Measurements from ENCODE around the gene VWCE.

Gene VWCE

DNA sequence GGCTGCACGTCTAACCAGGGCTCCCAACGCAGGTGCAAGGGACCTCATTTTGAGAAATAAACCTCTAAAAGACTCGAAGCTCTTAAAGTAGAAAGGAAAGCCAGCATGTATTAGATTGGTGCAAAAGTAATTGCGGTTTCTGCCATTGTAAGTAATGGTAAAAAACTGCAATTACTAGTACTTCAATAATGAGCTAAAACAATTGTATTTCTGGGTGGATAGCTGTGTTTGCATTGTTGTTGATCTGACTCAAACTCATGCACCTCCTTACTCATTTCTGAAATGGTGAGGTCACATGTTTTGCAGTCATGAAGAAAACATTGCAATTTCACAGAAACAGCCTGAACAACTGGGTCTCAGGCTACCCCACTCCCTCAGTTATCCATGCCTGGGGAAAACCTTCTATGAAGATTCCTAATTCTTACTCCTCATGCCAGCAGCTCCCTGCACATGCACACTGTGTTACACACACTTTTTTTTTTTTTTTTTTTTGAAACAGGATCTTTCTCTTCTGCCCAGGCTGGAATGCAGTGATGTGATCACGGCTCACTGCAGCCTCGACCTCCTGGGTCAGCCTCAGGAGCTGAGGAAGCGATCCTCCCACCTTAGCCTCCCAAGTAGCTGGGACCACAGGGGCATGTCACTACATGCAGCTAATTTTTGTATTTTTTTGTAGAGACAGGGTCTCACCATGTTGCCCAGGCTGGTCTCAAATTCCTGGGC, 24.6 kb downstream of the VWCE start:
- ChIA-PET CTCF (interaction anchor here (0.8 to 10.3 kb wide), 4 partner anchors 13 to 176 kb away, joined by 3 to 99 read pairs (median 5); no protein-coding TSS in a partner anchor), POLR2A (no interaction called here)
- no peak overlapping the region for H3K4me3 ChIP-seq (ENCODE audit: low read depth, low read length)
- peak; percentile 9 for DNase-seq (ENCODE audit: low read depth, low spot score)
- TF ChIP-seq, protein P1, sequence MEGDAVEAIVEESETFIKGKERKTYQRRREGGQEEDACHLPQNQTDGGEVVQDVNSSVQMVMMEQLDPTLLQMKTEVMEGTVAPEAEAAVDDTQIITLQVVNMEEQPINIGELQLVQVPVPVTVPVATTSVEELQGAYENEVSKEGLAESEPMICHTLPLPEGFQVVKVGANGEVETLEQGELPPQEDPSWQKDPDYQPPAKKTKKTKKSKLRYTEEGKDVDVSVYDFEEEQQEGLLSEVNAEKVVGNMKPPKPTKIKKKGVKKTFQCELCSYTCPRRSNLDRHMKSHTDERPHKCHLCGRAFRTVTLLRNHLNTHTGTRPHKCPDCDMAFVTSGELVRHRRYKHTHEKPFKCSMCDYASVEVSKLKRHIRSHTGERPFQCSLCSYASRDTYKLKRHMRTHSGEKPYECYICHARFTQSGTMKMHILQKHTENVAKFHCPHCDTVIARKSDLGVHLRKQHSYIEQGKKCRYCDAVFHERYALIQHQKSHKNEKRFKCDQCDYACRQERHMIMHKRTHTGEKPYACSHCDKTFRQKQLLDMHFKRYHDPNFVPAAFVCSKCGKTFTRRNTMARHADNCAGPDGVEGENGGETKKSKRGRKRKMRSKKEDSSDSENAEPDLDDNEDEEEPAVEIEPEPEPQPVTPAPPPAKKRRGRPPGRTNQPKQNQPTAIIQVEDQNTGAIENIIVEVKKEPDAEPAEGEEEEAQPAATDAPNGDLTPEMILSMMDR (IDR thresholded peaks at IDR 0.05; ENCODE audit: insufficient read depth, low read length, missing control alignments), result no peak

DNA sequence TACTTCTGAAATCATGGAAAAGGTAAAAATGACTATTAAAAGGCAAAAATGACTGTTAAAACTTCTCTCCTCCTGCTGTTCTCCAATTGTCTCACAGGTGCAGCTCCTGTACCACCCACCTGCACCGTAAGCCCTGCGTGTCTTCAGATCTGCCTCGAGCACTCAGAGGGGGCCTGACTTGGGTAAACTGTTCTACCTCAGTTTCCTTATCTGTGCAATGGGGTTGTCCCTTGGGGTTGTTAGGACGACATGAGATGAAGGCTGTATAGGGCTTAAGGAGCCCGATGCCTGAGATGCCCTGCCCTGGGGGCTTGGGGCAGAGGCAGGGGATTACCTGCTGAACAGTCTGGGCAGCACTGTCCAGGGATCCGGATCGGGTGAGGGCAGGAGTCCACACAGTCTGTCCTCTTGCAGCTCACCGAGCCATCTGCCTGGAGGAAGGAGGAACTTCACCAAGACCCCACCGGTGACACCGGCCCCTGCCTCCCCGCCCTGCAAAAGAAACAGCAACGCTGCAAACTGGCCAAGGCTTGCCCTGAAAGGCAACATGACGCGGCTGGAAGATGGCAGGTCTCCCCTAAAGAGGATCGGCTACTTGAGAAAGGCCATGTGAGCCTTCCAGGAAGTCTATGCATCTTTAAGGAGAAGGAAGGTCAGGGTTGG, 26.4 kb downstream of the VWCE start:
- DNase-seq (ENCODE audit: low read depth, low spot score), result no peak
- POLR2A ChIA-PET, result no interaction called here
- no peak overlapping the region for H3K4me3 ChIP-seq (ENCODE audit: low read depth, low read length)
- TF ChIP-seq, protein P1 (IDR thresholded peaks at IDR 0.05; ENCODE audit: insufficient read depth, low read length, missing control alignments), result no peak
- CTCF ChIA-PET, result interaction anchor here (0.8 to 10.3 kb wide), 3 partner anchors 10 to 116 kb away, joined by 3 to 99 read pairs (median 3); no protein-coding TSS in a partner anchor

DNA sequence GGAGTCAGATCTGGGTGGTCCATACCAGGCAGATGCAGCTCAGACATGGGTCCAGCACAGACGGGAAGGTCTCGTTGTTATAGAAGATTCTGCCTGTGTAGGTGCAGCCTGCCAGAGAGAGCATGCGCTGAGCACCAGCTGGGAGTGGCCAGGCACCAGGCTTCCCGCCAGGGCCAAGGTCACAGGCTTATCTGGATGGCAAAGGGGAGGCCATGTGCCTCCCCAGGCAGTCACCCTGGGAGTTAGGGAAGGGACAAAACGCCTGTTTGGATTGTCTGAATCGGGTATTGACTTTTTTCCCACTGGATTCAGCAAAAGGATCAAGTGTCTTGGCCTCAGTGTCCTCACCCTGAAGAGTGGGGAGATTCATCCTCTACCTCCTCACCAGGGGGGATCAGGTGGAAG, 27.7 kb downstream of the VWCE start:
- TF ChIP-seq, protein P1 (IDR thresholded peaks at IDR 0.05; ENCODE audit: insufficient read depth, low read length, missing control alignments), result no peak
- no peak for DNase-seq (ENCODE audit: low read depth, low spot score)
- POLR2A ChIA-PET, result no interaction called here
- CTCF ChIA-PET, result interaction anchor here (1.2 to 10.3 kb wide), 2 partner anchors 14 to 118 kb away, joined by 3 to 99 read pairs; no protein-coding TSS in a partner anchor
- H3K4me3 ChIP-seq (ENCODE audit: low read depth, low read length), result no peak overlapping the region

DNA sequence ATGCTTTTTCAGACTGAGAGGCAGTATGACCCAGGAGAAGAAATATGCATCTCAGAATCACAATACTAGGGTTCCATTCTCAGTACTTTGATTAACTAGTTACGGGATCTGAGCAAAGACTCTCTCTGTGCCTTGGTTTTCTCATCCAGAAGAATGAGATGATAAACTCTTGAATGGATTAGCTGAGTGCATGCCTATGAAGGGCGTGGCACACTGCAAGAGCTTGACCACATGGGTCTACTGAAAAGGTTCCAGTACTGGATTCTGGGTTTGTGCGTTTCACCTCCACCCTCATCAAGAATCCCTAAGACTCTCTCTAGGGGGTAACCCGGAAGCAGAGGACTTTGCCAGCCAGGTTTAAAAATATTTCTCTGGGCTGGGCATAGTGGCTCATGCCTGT, 28.5 kb downstream of the VWCE start:
- no peak overlapping the region for H3K4me3 ChIP-seq (ENCODE audit: low read depth, low read length)
- no peak for DNase-seq (ENCODE audit: low read depth, low spot score)
- POLR2A ChIA-PET, result no interaction called here
- CTCF ChIA-PET, result interaction anchor here (1.2 to 10.3 kb wide), 2 partner anchors 13 to 69 kb away, joined by 3 to 99 read pairs; no protein-coding TSS in a partner anchor
- TF ChIP-seq, protein P1 (IDR thresholded peaks at IDR 0.05; ENCODE audit: insufficient read depth, low read length, missing control alignments), result no peak

DNA sequence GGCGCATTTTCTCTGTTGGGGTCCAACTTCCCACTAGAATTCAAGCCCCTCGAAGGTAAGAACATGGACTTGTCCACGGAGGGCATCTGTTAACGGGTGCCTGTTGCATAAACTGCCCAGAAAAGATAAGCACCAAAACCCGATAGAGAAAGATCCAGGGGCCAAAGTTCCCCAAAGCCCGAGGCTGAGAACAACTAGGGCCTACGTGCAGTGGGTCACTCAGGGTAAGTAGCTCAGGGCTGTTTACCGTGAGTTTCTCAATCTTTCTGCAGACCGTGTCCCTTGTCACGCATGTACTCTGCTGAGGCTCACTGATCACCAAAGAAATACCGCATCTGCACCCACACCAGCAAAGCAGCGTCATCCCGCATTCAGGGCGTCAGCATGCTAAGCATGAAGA, 29.8 kb downstream of the VWCE start:
- ChIA-PET POLR2A (no interaction called here), CTCF (interaction anchor here (1.2 to 10.3 kb wide), 2 partner anchors 12 to 71 kb away, joined by 3 to 99 read pairs; no protein-coding TSS in a partner anchor)
- TF ChIP-seq, protein P1 (IDR thresholded peaks at IDR 0.05; ENCODE audit: insufficient read depth, low read length, missing control alignments), result no peak
- no peak for DNase-seq (ENCODE audit: low read depth, low spot score)
- H3K4me3 ChIP-seq (ENCODE audit: low read depth, low read length), result no peak overlapping the region

DNA sequence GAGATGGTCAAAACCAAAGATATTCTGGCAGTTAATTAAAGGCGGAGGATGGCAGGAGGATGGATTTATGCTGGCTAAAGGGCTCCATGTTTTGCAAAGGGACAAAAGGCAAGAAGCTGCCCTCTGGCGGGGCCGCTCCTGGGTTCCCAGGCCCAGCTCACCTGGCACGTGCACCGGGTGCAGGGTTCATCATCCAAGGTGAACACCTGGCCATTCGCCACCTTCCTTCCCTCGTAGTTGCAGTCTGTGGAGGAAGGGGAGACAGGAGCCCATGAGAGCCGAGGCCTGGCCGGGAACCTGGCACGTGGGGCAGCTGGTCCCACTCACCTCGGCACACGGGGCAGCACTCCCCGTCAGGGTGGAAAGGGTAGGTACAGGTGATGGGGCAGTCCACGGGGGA, 30.3 kb downstream of the VWCE start:
- TF ChIP-seq, protein P1 (IDR thresholded peaks at IDR 0.05; ENCODE audit: insufficient read depth, low read length, missing control alignments), result no peak
- no peak for DNase-seq (ENCODE audit: low read depth, low spot score)
- POLR2A ChIA-PET, result no interaction called here
- CTCF ChIA-PET, result interaction anchor here (10.3 kb wide), 1 partner anchor 11 kb away, joined by 99 read pairs; no protein-coding TSS in a partner anchor
- H3K4me3 ChIP-seq (ENCODE audit: low read depth, low read length), result no peak overlapping the region

Data from AG04449 (cell line).